Measurements from ENCODE around the gene LETMD1. TPM values are rescaled to one million over a fixed set of nuclear protein-coding genes. Genes with fewer than 3 reads are reported as not detected.
"Not testable (repeated sequence)": the region's sequence is repeated elsewhere in the genome, so short reads cannot be mapped to it uniquely, and the experiment has no call there.

LETMD1 gene
- polyA plus RNA-seq, 3 donors = 58.5 to 70.6 (median 70.4) TPM

- WGBS, 3 donors = 84 to 95% (median 95%) methylated on average over 4 of the region's 4 CpGs
- H3K27ac ChIP-seq (ENCODE audit: low read depth, low read length) = no peak overlapping the region
Observed at GRCh38 chr12:51067229-51067628, 19.1 kb downstream of the LETMD1 start.

DNA sequence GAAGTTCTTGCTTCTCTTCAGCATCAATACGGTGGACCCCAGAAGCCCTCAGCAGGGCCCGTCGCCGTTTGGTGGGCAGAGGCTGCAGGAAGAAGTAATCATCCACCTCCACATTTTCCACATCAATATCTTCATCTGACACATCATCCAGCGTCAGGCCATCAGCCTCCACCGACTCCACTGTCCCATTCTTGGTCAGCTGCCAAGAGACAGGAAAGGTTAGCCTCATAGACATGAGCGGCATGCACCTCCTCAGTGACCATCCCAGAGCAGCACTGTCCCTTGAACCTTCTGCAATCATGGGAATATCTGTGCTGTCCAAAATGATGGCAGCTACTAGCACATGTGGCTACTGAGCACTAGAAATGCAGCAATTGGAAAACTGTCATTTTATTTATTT lies 19.6 kb downstream of the LETMD1 start:
- H3K27ac ChIP-seq (ENCODE audit: low read depth, low read length) = no peak overlapping the region
- 79 to 88% (median 85%) methylated on average over 7 of the region's 7 CpGs for WGBS, 3 donors

DNA sequence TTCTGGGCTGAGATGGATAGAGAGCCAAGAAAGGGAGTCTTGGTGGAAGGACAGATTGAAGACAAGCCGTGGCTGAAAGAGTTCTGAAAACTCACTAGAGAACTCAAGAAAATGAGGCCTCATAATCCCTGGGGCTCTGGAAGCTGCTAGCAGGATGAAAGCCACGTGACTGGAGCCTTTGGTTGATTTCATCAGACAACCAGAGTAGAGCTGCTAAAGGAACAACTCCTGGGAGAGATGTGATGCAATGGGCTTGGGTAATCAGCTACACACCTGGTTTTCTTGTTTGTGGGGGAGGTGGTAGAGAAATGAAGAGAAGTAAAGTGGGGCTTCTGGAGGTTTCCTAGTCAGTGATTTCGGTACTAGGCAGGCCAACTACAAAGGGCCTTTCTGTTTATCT lies 21.9 kb downstream of the LETMD1 start:
- no peak overlapping the region for H3K27ac ChIP-seq (ENCODE audit: low read depth, low read length)
- 60 to 79% (median 76%) methylated on average over 3 of the region's 3 CpGs for WGBS, 3 donors

DNA sequence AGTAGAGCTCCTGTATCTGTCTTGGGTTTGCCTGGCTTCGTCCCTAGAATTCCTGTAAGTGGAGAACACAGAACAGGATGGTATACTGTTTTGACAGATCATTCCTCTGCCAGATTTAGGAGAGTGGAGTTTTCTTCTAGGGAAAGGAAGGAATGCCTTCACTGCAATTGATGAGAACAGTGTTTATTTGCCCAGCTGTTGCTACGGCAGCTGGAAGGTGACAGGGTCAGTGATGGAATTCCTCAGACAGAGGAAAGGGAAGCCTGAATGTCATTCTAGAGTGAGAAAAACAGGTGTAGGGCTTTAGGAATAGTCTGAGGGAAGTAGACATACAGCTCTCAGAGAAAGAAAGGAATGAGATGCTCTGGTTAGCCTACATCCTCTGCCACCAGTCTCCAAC lies 23.5 kb downstream of the LETMD1 start:
- 38 to 91% (median 85%) methylated on average over 2 of the region's 2 CpGs for WGBS, 3 donors
- H3K27ac ChIP-seq (ENCODE audit: low read depth, low read length) = no peak overlapping the region

DNA sequence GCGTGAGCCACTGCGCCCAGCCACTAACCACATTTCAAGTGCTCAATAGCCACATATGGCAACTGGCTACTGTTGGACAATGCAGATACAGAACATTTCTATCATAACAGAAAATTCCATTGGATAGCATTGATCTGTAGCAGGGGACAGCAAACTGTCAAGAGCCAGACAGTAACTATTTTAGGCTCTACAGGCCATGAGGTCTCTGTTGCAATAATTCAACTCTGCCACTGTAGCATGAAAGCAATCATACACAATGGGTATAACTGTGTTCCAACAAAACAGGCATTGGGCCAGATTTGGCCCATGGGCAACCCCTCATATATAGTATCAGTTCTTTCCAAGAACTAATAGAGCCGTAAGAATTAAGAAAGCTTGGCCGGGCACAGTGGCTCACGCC lies 27.3 kb downstream of the LETMD1 start:
- H3K27ac ChIP-seq (ENCODE audit: low read depth, low read length) = no peak overlapping the region

GRCh38 chr12:51076236-51076930 lies 28.3 kb downstream of the LETMD1 start:
- H3K27ac ChIP-seq (ENCODE audit: low read depth, low read length) = no peak overlapping the region
- WGBS, 3 donors = 71 to 91% (median 76%) methylated on average over 10 of the region's 10 CpGs

More for the DNA sequence above, 27.3 kb downstream of the LETMD1 start:
- WGBS, 3 donors = 81 to 93% (median 90%) methylated on average over 5 of the region's 5 CpGs

DNA sequence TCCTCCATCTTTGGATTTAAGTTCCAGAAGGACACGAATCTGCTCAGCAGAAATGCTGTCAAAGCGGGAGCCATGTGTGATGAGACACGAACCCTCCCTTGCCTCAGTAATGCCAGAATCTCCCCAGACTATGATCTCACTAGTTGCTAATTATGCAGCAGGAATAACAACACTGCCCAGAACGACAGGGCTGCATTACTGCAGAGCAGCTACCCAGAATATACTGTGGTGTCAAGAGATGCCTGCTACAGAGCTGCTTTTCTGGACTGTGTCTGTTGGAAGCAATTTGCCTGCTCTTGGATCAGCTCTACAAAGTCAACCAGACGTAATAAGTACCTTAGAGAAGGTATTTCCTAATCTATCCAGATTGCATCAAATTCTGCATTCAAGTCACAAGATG lies 29.8 kb downstream of the LETMD1 start:
- H3K27ac ChIP-seq (ENCODE audit: low read depth, low read length) = no peak overlapping the region
- WGBS, 3 donors = 54 to 76% (median 59%) methylated on average over 5 of the region's 5 CpGs

DNA sequence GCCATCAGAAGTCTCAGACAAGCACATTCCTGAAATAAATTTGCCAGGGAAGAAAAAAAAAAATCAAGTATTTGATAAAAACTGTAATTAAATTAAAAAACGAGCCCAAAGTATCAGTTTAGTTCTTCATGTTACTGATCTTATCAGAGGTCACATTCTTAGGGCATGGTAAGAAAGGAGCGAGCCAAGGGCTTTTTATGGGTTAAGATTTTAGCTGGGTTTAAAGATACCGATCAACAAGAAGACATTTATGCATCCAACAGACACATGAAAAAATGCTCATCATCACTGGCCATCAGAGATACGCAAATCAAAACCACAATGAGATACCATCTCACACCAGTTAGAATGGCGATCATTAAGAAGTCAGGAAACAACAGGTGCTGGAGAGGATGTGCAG lies 30.2 kb downstream of the LETMD1 start:
- not testable (repeated sequence) for H3K27ac ChIP-seq (ENCODE audit: low read depth, low read length)
- WGBS, 3 donors = 58 to 84% (median 74%) methylated on average over 5 of the region's 5 CpGs

DNA sequence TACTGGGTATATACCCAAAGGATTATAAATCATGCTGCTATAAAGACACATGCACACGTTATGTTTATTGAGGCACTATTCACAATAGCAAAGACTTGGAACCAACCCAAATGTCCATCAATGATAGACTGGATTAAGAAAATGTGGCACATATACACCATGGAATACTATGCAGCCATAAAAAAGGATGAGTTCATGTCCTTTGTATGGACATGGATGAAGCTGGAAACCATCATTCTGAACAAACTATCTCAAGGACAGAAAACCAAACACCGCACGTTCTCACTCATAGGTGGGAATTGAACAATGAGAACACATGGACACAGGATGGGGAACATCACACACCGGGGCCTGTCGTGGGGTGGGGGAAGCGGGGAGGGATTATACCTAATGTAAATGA lies 30.7 kb downstream of the LETMD1 start:
- 94 to 98% (median 95%) methylated on average over 6 of the region's 6 CpGs for WGBS, 3 donors
- H3K27ac ChIP-seq (ENCODE audit: low read depth, low read length) = not testable (repeated sequence)

DNA sequence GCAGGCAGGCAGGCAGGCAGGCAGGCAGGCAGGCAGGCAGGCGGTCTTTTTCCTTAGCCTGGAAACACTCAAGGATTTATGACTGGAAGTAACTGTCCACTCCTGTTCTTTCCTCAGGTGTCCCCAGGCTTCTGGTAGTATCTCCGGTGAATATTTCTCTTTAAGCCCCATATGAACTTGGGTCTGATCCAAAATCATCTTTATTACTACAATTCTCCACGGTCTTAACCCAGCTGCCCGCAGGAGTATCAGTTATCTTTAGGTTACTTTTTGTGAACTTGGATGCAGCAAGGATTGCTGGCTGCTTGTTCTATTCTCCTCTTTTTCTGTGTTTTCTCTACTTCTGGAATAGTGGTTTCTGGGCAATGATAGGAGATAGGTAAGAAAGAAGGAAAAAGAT lies 32.0 kb downstream of the LETMD1 start:
- no peak overlapping the region for H3K27ac ChIP-seq (ENCODE audit: low read depth, low read length)
- WGBS, 3 donors = 74 to 77% (median 75%) methylated on average over 4 of the region's 4 CpGs

DNA sequence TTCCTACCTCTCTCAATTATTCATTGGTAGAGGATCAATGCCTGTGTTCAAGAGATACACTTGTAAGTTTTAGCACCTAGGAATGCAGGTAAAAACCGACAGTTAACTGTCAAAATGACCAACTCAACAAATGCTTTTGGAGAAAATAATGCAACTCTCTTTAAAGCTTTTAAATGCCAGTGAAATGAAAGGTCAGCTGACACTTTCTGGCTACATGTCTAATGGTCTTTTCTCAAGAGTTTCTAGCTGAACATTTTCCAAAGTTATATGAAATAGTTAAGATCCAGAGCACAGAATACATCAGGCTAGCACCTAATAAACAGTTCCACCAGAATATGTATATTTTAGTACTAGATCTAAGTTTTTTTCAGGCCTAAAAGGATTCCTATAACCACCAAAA lies 33.3 kb downstream of the LETMD1 start:
- 58 to 87% (median 75%) methylated on average over 1 of the region's 1 CpG for WGBS, 3 donors
- no peak overlapping the region for H3K27ac ChIP-seq (ENCODE audit: low read depth, low read length)

DNA sequence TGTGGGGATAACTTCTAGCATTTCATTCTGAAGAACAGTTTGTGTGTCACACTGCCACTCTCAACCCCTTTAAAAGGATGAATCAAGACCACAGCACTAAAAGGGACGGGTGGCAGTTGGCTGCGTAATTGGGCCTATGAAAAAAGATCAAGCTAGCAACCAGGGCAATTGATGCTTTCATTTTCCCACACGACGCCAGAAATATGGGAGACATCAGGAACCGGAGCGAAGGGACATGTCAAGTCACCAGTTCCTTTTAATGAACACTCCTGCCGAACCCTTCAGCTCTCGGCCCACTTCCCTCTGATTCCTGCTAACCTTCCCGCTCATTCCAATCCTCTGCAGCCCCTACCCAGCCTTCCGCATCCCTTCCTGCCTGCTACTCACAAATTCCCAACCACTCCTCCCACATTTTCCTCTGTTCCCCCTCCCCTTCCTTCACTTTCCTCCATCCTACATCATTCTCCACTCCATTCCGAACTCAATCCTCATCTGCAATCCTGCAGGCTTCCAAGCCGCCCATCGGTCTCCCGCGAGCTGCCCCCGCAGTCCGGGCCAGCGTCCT lies 34.5 kb downstream of the LETMD1 start:
- WGBS, 3 donors = 3 to 4% (median 3%) methylated on average over 18 of the region's 18 CpGs
- H3K27ac ChIP-seq (ENCODE audit: low read depth, low read length) = peak overlapping the region; percentile 38

DNA sequence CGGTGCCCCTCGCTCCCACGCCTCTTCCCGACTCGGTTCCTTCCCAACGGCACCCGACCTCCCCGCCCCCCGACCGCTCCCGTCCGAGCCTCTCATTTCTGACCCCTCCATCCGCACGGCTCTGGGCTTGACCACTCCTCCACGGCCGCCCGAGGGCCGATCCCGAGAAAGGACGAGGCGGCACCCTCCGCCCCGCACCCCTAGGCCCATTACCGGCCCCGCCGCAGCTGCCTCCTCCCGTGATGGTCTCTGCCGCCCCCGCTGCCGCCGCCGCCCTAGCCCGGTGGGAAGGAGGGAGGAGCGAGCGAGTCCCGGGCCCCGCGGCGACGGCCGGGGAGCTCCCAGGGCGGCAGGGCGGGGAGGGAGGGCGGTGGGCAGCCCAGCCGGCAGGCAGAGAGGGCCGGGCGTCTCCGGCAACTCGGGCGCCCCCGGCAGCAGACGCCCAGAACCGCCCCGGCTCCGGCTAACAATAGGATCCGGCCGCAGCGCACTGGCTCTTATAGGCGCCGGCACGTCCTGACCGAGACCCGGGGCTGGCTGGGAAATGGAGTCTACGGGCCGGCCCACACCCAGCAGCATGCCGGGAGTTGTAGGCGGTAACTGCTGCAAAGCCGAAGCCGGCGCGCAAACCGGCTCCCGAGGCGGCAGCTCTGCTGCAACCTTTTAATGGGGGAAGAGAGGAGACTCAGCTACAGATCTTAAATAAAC lies 35.2 kb downstream of the LETMD1 start, which contains the start of gene CSRNP2:
CSRNP2 (minus strand) TSS at position 471 of the 708 bp plus-strand sequence. CDS start 7,035 bp downstream, outside the sequence.
- WGBS, 3 donors = 0 to 1% (median 0%) methylated on average over 70 to 74 of the region's 74 CpGs
- H3K27ac ChIP-seq (ENCODE audit: low read depth, low read length) = peak within 1 kb of the TSS; percentile 38

GRCh38 chr12:51085757-51086156 lies 37.6 kb downstream of the LETMD1 start:
- 51 to 62% (median 62%) methylated on average over 3 of the region's 3 CpGs for WGBS, 3 donors
- H3K27ac ChIP-seq (ENCODE audit: low read depth, low read length) = no peak overlapping the region

GRCh38 chr12:51086933-51087332 lies 38.8 kb downstream of the LETMD1 start:
- 88 to 93% (median 90%) methylated on average over 10 of the region's 10 CpGs for WGBS, 3 donors
- no peak overlapping the region for H3K27ac ChIP-seq (ENCODE audit: low read depth, low read length)

- WGBS, 3 donors = 91 to 97% (median 95%) methylated on average over 3 of the region's 3 CpGs
Observed at GRCh38 chr12:51087818-51088217, 39.7 kb downstream of the LETMD1 start.

DNA sequence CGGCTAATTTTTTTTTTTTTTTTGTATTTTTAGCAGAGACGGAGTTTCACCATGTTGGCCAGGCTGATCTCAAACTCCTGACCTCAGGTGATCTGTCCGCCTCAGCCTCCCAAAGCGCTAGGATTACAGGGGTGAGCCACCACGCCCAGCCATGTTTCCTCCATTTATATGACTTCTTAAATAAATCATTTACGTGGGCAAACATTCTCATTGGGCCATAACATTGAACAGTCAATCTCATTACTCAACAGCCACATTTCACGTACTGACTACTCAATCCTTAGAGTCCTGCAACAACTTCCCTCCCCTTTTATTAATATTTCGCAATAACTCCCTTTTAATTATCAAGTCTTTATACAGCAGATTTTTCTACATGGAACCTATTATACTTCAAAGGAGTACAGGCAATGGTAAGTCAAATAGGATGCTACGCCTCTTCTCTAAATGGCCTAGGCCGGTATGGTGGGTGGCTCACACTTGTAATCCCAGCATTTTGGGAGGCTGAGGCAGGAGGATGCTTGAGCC lies 42.6 kb downstream of the LETMD1 start:
- no peak overlapping the region for H3K27ac ChIP-seq (ENCODE audit: low read depth, low read length)
- 90 to 93% (median 92%) methylated on average over 10 of the region's 10 CpGs for WGBS, 3 donors

More at GRCh38 chr12:51087818-51088217, 39.7 kb downstream of the LETMD1 start:
- no peak overlapping the region for H3K27ac ChIP-seq (ENCODE audit: low read depth, low read length)

GRCh38 chr12:51098611-51099010 lies 50.5 kb downstream of the LETMD1 start:
- 80 to 93% (median 87%) methylated on average over 1 of the region's 1 CpG for WGBS, 3 donors
- no peak overlapping the region for H3K27ac ChIP-seq (ENCODE audit: low read depth, low read length)

DNA sequence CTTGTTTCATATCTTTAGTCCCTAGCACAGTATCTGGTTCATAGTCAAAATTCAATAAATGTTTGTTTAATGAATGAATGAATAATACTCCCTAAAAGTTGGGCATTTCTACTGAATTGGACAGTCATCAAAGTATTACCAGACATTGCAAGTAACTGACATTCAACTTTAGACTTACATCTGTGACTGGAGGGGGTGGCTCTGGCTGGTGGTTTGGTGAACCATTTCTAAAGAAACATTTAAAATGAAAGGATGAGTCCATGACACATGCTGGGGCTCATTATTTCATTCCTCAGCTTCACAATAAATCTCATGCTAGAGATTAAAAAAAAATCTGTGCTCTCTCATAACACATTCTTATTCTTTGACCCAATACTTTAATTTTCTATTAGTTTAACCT lies 55.9 kb downstream of the LETMD1 start:
- no peak overlapping the region for H3K27ac ChIP-seq (ENCODE audit: low read depth, low read length)

Data from adipose tissue (tissue), 3 donors.